HG03045 (cell line): ENCODE measurements around the gene SLC6A5.

Experiments used
- ATAC-seq: cut with Tn5 transposase; IDR thresholded peaks from one replicate; pipeline ENCODE4 v1.9.1; 2021; ENCODE audit warnings: mild to moderate bottlenecking, moderate library complexity; ENCODE audit not compliant: unreplicated experiment

The SLC6A5 gene

GRCh38 chr11:20668131-20668809, 68.9 kb downstream of the SLC6A5 start:
- ATAC-seq, result no peak

- no peak for ATAC-seq
Measured at GRCh38 chr11:20668844-20669819, 69.7 kb downstream of the SLC6A5 start, which contains the start of gene NELL1. Gene NELL1, plus strand, starts transcription at chr11:20669586.

- no peak for ATAC-seq
Measured at GRCh38 chr11:20669820-20670684, 70.6 kb downstream of the SLC6A5 start.

GRCh38 chr11:20670932-20671403, 71.6 kb downstream of the SLC6A5 start:
- ATAC-seq, result no peak

- no peak for ATAC-seq
Measured at GRCh38 chr11:20671856-20672546, 72.6 kb downstream of the SLC6A5 start.

- ATAC-seq, result no peak
Measured at GRCh38 chr11:20672575-20672974, 73.2 kb downstream of the SLC6A5 start.

- no peak for ATAC-seq
Measured at GRCh38 chr11:20676658-20677057, 77.2 kb downstream of the SLC6A5 start.

- ATAC-seq, result no peak
Measured at GRCh38 chr11:20688761-20689160, 89.4 kb downstream of the SLC6A5 start.

GRCh38 chr11:20707876-20708275, 108.5 kb downstream of the SLC6A5 start:
- no peak for ATAC-seq
